NCI-H187 treated with DMSO at 0.1 percent for 48 hours (cell line): Measurements from ENCODE around the gene BAIAP3.
A peak's percentile ranks its signal among the peaks of the same experiment; 100 is the strongest.

Source experiments
- DNase-seq: peaks from one replicate; lab custom pipeline; 2025; lab: John Stamatoyannopoulos, UW

The BAIAP3 gene

GRCh38 chr16:1299012-1299867 lies 34.2 kb upstream of the BAIAP3 start:
- DNase-seq = no peak

GRCh38 chr16:1299868-1300203 lies 33.6 kb upstream of the BAIAP3 start:
- DNase-seq = no peak

GRCh38 chr16:1300664-1301476 lies 32.6 kb upstream of the BAIAP3 start:
- DNase-seq = no peak

- no peak for DNase-seq
Observed at GRCh38 chr16:1301562-1301961, 31.9 kb upstream of the BAIAP3 start.

- DNase-seq = no peak
Observed at GRCh38 chr16:1305823-1306222, 27.6 kb upstream of the BAIAP3 start.

- DNase-seq = no peak
Observed at GRCh38 chr16:1306334-1306733, 27.1 kb upstream of the BAIAP3 start.

GRCh38 chr16:1308036-1308976 lies 25.1 kb upstream of the BAIAP3 start:
- DNase-seq = no peak

- DNase-seq = peak; percentile 93
Observed at GRCh38 chr16:1308977-1309885, 24.2 kb upstream of the BAIAP3 start, which contains the start of gene UBE2I. Gene UBE2I, plus strand, starts transcription at chr16:1309636. Its CDS starts 4,395 bp downstream, at chr16:1314031.

- no peak for DNase-seq
Observed at GRCh38 chr16:1309888-1310831, 23.3 kb upstream of the BAIAP3 start.

GRCh38 chr16:1310832-1311200 lies 22.6 kb upstream of the BAIAP3 start:
- DNase-seq = no peak

GRCh38 chr16:1311212-1311737 lies 22.2 kb upstream of the BAIAP3 start:
- DNase-seq = no peak

GRCh38 chr16:1311738-1312466 lies 21.5 kb upstream of the BAIAP3 start:
- DNase-seq = no peak

- no peak for DNase-seq
Observed at GRCh38 chr16:1312467-1312816, 21.0 kb upstream of the BAIAP3 start.

GRCh38 chr16:1312903-1313302 lies 20.5 kb upstream of the BAIAP3 start:
- no peak for DNase-seq

- DNase-seq = no peak
Observed at GRCh38 chr16:1313721-1314369, 19.6 kb upstream of the BAIAP3 start.

GRCh38 chr16:1314399-1315068 lies 18.9 kb upstream of the BAIAP3 start:
- DNase-seq = no peak

GRCh38 chr16:1315081-1316032 lies 18.1 kb upstream of the BAIAP3 start:
- DNase-seq = no peak
